ENCODE measurements around the gene ZNF148. TPM values are rescaled to one million over a fixed set of nuclear protein-coding genes. Genes with fewer than 3 reads are reported as not detected.

ZNF148 gene
- total RNA-seq, 2 donors from 2014 or later = 35.4 to 50.1 TPM

GRCh38 chr3:125185805-125186204 lies 189.3 kb downstream of the ZNF148 start:
- Histone ChIP-seq H3K36me3 (no peaks in the 10 kb centered on the region), H3K27me3 (no peaks in the 10 kb centered on the region), H3K9ac (ENCODE audit: low read depth in 2 of 2, low read length in 2 of 2) (no peak overlapping the region), H3K4me3 (no peak overlapping the region), H3K9me3 (no peaks in the 10 kb centered on the region), H3K4me1 (no peaks in the 10 kb centered on the region), H3K27ac (no peak overlapping the region)
- TF ChIP-seq, protein P1, sequence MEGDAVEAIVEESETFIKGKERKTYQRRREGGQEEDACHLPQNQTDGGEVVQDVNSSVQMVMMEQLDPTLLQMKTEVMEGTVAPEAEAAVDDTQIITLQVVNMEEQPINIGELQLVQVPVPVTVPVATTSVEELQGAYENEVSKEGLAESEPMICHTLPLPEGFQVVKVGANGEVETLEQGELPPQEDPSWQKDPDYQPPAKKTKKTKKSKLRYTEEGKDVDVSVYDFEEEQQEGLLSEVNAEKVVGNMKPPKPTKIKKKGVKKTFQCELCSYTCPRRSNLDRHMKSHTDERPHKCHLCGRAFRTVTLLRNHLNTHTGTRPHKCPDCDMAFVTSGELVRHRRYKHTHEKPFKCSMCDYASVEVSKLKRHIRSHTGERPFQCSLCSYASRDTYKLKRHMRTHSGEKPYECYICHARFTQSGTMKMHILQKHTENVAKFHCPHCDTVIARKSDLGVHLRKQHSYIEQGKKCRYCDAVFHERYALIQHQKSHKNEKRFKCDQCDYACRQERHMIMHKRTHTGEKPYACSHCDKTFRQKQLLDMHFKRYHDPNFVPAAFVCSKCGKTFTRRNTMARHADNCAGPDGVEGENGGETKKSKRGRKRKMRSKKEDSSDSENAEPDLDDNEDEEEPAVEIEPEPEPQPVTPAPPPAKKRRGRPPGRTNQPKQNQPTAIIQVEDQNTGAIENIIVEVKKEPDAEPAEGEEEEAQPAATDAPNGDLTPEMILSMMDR (IDR thresholded peaks at IDR 0.05) = no peak
- intact Hi-C loops (cut with DNase I) = no loop called here
- DNase-seq = no peak

GRCh38 chr3:125179884-125180240 lies 195.3 kb downstream of the ZNF148 start:
- TF ChIP-seq, protein P1 (IDR thresholded peaks at IDR 0.05) = no peak
- Histone ChIP-seq H3K4me1 (no peaks in the 10 kb centered on the region), H3K9me3 (no peaks in the 10 kb centered on the region), H3K27me3 (no peaks in the 10 kb centered on the region), H3K27ac (no peak overlapping the region), H3K9ac (ENCODE audit: low read depth in 2 of 2, low read length in 2 of 2) (no peak overlapping the region), H3K36me3 (no peaks in the 10 kb centered on the region), H3K4me3 (no peak overlapping the region)
- intact Hi-C loops (cut with DNase I) = no loop called here
- no peak for DNase-seq

- H3K9ac ChIP-seq (ENCODE audit: low read depth in 2 of 2, low read length in 2 of 2) = no peak overlapping the region
- H3K4me3 ChIP-seq = no peak overlapping the region
- no peaks in the 10 kb centered on the region for H3K9me3 ChIP-seq
- H3K36me3 ChIP-seq = no peaks in the 10 kb centered on the region
- intact Hi-C loops (cut with DNase I) = no loop called here
- H3K4me1 ChIP-seq = no peaks in the 10 kb centered on the region
- H3K27ac ChIP-seq = no peak overlapping the region
- TF ChIP-seq, protein P1 (IDR thresholded peaks at IDR 0.05) = no peak
- no peak for DNase-seq
- H3K27me3 ChIP-seq = no peaks in the 10 kb centered on the region
Measured at GRCh38 chr3:125179143-125179883, 195.8 kb downstream of the ZNF148 start.

- TF ChIP-seq, protein P1 (IDR thresholded peaks at IDR 0.05) = no peak
- Histone ChIP-seq H3K27me3 (no peaks in the 10 kb centered on the region), H3K4me3 (no peak overlapping the region), H3K27ac (no peak overlapping the region), H3K4me1 (no peaks in the 10 kb centered on the region), H3K9ac (ENCODE audit: low read depth in 2 of 2, low read length in 2 of 2) (no peak overlapping the region), H3K9me3 (no peaks in the 10 kb centered on the region), H3K36me3 (no peaks in the 10 kb centered on the region)
- intact Hi-C loops (cut with DNase I) = no loop called here
- DNase-seq = no peak
Measured at GRCh38 chr3:125177746-125178145, 197.4 kb downstream of the ZNF148 start.

Other genes starting within 250 kb of the ZNF148 start
- 10 to 100 TPM; 20.7 to 33.7 TPM for gene SLC12A8, start 162.6 kb downstream of the ZNF148 start, total RNA-seq
- 10 to 100 TPM; 45.0 to 59.7 TPM for gene SNX4, start 144.9 kb upstream of the ZNF148 start, total RNA-seq
- 10 to 100 TPM in 1 of 2 donors, 1 to 10 TPM in 1; 9.9 to 21.2 TPM for gene OSBPL11, start 220.2 kb upstream of the ZNF148 start, total RNA-seq